ENCODE measurements around the gene ATXN7L2. TPM values are rescaled to one million over a fixed set of nuclear protein-coding genes. Genes with fewer than 3 reads are reported as not detected.

Gene ATXN7L2
- total and polyA plus RNA-seq, 11 donors: 1.2 to 3.8 (median 2.1) TPM

DNA sequence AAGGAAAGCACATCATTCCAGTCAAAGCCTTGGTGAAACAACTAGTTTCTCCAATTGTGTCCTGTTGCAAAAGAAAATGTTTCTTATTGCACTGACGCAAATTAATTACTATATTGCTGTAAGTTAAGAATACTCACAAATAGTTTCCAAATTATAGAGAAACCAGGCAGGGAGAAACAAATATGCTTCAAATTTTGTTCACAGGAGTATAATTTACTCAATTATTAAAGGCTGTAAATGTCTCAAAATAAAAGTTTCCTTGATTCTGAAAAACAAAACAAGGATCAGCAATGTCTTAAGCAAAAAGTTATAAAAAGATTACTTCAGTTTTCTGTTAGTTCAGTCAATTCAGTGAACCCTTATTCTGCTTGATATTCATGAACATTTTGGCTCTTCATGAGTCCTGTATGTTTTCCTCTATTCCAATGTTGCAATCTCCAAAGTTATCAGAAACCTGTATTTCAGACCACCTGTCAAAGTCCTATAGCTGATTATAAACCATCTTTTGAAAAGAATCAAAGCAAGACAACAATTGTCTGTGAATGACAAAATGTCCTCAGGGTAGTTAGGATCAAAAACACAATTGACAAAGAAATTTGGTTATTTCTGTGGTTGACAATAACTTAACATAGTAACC is 29.1 kb upstream of the ATXN7L2 start:
- H3K27ac ChIP-seq: no peak overlapping the region
- peaks cover 0 to 18% (median 0%) of the 10 kb centered on the region in 12 donors for H3K9me3 ChIP-seq
- H3K4me3 ChIP-seq: no peak overlapping the region
- TF ChIP-seq, protein P1, sequence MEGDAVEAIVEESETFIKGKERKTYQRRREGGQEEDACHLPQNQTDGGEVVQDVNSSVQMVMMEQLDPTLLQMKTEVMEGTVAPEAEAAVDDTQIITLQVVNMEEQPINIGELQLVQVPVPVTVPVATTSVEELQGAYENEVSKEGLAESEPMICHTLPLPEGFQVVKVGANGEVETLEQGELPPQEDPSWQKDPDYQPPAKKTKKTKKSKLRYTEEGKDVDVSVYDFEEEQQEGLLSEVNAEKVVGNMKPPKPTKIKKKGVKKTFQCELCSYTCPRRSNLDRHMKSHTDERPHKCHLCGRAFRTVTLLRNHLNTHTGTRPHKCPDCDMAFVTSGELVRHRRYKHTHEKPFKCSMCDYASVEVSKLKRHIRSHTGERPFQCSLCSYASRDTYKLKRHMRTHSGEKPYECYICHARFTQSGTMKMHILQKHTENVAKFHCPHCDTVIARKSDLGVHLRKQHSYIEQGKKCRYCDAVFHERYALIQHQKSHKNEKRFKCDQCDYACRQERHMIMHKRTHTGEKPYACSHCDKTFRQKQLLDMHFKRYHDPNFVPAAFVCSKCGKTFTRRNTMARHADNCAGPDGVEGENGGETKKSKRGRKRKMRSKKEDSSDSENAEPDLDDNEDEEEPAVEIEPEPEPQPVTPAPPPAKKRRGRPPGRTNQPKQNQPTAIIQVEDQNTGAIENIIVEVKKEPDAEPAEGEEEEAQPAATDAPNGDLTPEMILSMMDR (IDR thresholded peaks at IDR 0.05): no peak
- no peak for TF ChIP-seq POLR2A (IDR thresholded peaks at IDR 0.05)
- H3K36me3 ChIP-seq: no peaks in the 10 kb centered on the region
- WGBS, 4 donors: 88 to 97% (median 94%) methylated on average over 1 of the region's 1 CpG
- no peak for ATAC-seq
- no peaks in the 10 kb centered on the region for H3K4me1 ChIP-seq
- intact Hi-C loops (cut with DNase I): no loop called here
- no peak for DNase-seq
- H3K27me3 ChIP-seq: peaks cover 0 to 9% (median 0%) of the 10 kb centered on the region in 9 donors

DNA sequence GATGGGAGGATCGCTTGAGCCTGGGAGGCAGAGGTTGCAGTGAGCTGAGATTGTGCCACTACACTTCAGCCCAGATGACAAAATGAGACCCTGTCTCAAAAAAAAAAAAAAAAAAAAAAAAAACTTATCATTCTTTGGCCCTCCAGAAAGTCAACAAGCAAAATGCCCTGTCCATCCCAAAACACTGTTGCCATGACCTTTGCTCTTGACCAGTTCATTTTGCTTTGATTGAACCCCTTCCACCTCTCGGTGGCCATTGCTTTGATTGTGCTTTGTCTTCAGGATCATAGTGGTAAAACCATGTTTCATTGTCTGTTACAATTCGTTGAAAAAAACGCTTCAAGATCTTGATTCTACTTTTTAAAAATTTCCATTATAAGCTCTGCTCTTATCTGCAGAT is 25.9 kb upstream of the ATXN7L2 start:
- peaks cover 0 to 18% (median 0%) of the 10 kb centered on the region in 12 donors for H3K9me3 ChIP-seq
- intact Hi-C loops (cut with DNase I): no loop called here
- H3K4me1 ChIP-seq: no peaks in the 10 kb centered on the region
- 79 to 84% (median 83%) methylated on average over 4 of the region's 4 CpGs for WGBS, 4 donors
- no peak overlapping the region for H3K4me3 ChIP-seq
- TF ChIP-seq, protein P1 (IDR thresholded peaks at IDR 0.05): no peak
- no peak for TF ChIP-seq POLR2A (IDR thresholded peaks at IDR 0.05)
- H3K27me3 ChIP-seq: peaks cover 0 to 11% (median 0%) of the 10 kb centered on the region in 9 donors
- DNase-seq (no peak), ATAC-seq (no peak)
- H3K27ac ChIP-seq: no peak overlapping the region
- H3K36me3 ChIP-seq: no peaks in the 10 kb centered on the region

DNA sequence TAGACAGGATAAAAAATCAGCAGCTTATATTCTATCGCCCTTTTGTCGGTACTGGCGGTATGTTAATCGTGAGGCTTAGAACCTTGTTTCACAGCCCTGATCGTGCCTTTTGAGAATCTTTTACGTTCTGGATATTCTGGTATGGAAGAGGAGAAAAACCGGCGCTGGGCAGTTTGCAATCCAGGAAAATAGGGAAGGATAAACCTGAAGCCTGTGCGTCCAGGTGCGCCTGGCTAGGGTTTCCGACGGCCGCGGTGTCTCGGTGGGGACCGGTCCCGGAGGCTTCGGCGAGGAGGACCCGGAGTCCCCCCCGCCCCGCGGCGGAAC is 17.6 kb upstream of the ATXN7L2 start:
- DNase-seq (no peak), ATAC-seq (peak in 1 of 4 donors; percentile 11)
- Histone ChIP-seq H3K4me3 (peak overlapping the region; percentile 56 to 78 (median 66)), H3K36me3 (no peaks in the 10 kb centered on the region), H3K9me3 (no peaks in the 10 kb centered on the region), H3K4me1 (peaks cover 0 to 19% (median 6%) of the 10 kb centered on the region in 12 donors), H3K27me3 (peaks cover 0 to 74% (median 16%) of the 10 kb centered on the region in 9 donors), H3K27ac (peak overlapping the region; percentile 56 to 93 (median 84))
- intact Hi-C loops (cut with DNase I): loop anchor here in 2 of 10 donors (1.0 to 5.0 kb wide), 2 partner anchors 39 to 40 kb away; partner anchors contain the start of gene PSMA5 (in 2 of the 2)
- TF ChIP-seq POLR2A (IDR thresholded peaks at IDR 0.05): no peak
- TF ChIP-seq, protein P1 (IDR thresholded peaks at IDR 0.05): no peak
- 3 to 7% (median 5%) methylated on average over 18 to 24 of the region's 24 CpGs for WGBS, 4 donors

DNA sequence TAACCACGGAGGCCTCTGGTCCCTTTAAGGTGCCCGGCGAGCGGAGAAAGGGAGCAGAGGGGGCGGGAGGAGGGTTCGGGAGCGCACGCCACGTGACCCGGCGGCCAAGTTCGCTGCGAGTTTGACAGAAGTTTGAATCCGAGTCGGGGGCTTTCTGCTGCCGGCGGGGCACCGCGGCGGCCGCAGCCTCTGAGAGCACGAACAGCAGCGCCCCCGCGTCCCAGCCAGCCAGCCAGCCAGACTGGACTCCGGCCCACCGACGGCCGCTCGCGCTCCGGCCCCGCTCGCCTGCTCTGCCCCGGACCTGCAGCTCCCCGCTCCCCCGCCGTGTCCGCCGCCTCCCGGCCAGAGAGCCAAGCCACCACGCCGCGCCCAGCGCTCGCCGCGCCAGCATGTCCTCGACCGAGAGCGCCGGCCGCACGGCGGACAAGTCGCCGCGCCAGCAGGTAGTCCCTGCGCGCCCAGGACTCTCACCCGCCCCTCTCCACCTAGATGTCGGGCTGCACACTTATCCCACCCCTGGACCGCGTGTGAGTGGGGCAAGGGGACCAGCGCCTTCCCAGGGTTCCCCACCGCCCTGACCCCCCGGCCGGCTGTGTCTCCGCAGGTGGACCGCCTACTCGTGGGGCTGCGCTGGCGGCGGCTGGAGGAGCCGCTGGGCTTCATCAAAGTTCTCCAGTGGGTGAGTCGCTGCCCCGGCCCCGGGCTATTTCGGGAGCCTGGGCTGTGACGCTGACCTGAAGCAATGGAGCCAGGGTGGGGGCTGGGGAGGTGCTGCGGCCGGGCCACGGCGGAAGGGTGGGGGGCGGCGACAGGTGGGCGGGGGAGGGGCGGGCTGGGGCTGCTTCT is 17.0 kb upstream of the ATXN7L2 start, which contains the start of gene SYPL2:
Gene SYPL2, plus strand, starts transcription at position 95 of the 849 bp plus-strand sequence. Its CDS starts 298 bp downstream, at position 393.
- DNase-seq (peak; percentile 69 to 86 (median 83)), ATAC-seq (peak; percentile 76 to 92 (median 88))
- Histone ChIP-seq H3K27ac (peak within 1 kb of the TSS; percentile 56 to 93 (median 84)), H3K36me3 (no peaks in the 10 kb centered on the region), H3K4me1 (peaks cover 0 to 19% (median 6%) of the 10 kb centered on the region in 12 donors), H3K27me3 (peaks cover 0 to 74% (median 16%) of the 10 kb centered on the region in 9 donors), H3K4me3 (peak within 1 kb of the TSS; percentile 56 to 78 (median 66)), H3K9me3 (no peaks in the 10 kb centered on the region)
- intact Hi-C loops (cut with DNase I): loop anchor here in 2 of 10 donors (1.0 to 5.0 kb wide), 2 partner anchors 39 to 40 kb away; partner anchors contain the start of gene PSMA5 (in 2 of the 2)
- TF ChIP-seq, protein P1 (IDR thresholded peaks at IDR 0.05): peak in 2 of 12 donors; percentile 20
- TF ChIP-seq POLR2A (IDR thresholded peaks at IDR 0.05): peak in 1 of 2 donors; percentile 29
- WGBS, 4 donors: 0 to 2% (median 1%) methylated on average over 10 to 88 of the region's 88 CpGs

Data from heart left ventricle (tissue), 16 donors.